A172 (cell line): ENCODE measurements around the gene SCN2B. TPM values are rescaled to one million over a fixed set of nuclear protein-coding genes. Genes with fewer than 3 reads are reported as not detected.

Experiments
- DNase-seq: peaks from one replicate; pipeline ENCODE4 v3.0.0-alpha.2; 2015; ENCODE audit warnings: low spot score
- total RNA-seq: library from RNA; depleted of rRNA; stranded (reverse); fragments of >200 nt; shearing (Covaris generic); gene quantifications from 2 replicates; pipeline ENCODE4 v1.2.3, GENCODE V29; 2014

The SCN2B gene
- total RNA-seq, 1 experiment from 2014 or later: not detected

DNA sequence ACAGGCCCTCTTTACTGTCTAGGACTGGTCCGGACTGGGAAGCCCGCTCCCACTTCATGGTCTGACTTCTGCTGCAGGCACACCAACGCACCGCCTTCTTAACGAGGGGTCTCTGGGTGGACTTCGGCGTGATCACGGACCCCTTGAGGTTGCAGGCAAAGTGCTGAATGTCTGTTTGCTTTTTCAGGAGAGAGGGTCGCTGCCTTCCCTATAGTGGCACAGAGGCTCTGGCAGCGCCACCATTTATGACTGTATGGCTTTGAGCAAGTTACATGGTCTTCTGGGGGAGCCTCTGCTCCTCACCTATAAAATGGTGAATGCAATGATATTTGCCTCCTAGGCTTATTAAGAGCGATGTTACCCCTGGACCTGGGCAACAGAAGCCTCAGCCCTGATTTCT is 22.5 kb downstream of the SCN2B start:
- no peak for DNase-seq

DNA sequence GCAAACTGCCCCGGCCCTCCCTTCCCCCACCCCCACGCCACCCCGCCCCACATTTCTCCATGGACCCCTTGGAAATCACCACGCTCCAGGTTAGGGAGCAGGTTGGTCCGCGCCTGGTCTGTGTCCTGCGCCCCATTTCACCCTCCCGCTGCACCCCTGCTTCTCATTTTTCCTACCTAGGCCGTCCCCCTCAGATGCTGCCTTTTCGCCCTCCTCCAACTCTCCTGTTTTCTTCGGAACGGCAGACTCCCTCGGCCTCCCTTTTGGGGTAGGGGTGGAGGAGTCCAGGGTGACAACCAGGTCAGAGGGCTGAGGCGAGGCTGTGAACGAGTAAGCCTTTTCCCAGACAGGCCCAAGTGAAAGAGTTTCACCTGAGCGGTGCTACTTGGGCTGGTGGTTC is 22.9 kb downstream of the SCN2B start:
- DNase-seq: no peak

DNA sequence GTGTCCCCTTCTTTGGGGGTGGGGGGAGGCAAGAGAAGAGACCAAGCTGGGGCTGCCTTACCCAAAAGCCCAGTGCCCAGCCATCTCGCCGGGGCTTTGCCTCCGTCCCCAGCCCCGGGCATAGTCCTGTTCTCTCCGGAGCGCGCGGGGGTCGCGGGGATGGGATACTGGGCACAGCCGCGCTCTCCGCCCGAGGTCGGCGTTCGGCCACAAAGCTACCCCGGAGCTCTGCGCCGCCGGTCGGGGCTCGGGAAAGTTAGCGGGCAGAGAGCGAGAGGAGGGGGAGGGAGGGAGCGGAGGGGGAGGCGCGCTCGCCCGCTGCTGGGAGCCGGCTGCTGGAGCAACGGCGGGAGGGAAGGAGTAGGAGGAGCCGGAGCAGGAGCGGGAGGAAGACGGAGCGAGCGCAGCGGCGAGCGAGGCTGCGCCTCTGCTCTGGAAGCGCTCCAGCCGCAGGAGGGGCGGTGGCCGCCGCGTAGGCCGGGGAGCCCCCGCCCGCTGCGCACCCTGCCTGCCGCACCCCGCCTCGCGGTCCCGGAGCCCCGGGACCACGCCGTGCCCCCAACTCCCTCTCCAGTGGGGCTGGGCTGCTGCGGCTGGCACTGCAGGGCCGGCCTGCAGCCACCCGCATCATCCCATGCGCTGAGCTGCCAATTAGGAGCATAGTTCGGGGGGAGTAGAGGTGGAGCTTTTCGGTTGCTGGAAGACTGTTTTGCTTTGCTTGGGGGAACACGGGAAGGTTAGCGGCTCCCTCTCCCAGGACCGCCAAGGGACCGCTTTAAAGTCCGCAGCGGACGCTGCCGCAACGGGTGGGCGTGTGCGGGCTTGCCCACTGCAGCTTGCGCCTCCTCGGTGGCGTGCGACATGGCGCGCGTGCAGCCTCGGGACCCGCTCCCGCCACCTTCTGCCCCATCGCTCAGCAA is 23.6 kb downstream of the SCN2B start, which contains the start of gene SCN4B:
Gene SCN4B (minus strand): TSS at position 272 of the 920 bp plus-strand sequence. CDS start 150 bp downstream, at position 122.
- DNase-seq: no peak

DNA sequence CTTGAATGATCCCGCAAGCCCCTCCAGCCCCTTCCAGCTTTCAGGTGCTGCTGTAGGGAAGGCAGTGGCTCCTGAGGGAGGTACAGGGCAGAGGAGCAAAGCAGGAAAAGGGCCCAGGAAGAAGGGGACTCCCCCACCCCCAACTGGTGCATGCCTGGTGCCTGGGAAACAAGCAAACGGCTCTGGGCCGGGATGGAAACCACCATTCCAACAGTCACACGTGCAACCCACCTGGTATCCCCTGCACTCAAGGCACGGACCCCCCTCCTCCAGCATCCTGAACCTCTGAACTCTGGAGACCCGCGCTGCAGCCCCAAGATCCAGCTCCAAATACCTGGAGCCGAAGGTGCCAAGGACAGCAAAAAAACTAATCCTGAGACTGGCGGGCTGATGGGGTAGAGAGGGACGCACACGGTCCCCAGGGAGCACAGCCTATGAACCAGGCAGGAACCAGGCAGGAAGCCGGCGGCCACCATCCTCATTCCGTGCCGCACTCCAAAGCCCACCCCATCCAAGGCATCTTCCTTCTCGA is 24.4 kb downstream of the SCN2B start:
- no peak for DNase-seq

DNA sequence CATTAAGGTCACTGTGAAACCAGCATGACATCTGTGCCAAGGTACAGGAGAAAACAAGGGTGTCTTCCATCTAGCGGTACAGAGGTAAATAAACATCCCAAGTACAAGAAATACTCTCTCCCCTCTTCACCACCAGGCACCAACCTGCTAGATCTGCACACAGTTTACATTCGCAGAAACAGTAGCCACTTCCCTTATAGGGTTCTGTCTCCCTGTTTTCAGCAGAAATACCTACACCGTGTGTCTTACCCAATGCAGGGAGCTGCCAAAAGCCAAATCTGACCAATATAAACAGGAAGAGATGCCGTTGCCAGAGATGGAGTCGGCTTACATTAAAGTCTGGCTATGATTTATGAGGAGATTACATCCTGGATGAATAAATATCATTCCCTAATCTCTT is 25.0 kb downstream of the SCN2B start:
- DNase-seq: no peak

DNA sequence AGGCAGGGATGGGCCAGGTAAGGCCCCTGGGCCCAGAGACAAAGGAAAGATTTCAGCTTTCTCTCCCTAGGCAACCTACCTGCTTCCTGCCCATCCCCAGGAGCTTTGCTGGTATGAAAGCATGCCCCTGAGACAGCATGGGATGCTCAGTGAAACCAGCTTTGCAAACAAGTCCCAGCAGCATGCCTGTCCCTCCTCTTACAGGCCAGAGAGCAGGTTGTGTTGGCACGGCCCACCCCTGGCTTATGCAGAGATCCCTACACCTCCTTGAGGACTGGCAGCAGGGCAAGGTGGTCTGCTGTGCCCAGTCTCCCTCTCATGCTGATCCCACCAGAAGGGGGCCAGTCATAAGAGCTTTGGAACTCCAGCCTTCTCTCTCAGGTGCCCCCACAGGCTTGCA is 26.9 kb downstream of the SCN2B start:
- no peak for DNase-seq

DNA sequence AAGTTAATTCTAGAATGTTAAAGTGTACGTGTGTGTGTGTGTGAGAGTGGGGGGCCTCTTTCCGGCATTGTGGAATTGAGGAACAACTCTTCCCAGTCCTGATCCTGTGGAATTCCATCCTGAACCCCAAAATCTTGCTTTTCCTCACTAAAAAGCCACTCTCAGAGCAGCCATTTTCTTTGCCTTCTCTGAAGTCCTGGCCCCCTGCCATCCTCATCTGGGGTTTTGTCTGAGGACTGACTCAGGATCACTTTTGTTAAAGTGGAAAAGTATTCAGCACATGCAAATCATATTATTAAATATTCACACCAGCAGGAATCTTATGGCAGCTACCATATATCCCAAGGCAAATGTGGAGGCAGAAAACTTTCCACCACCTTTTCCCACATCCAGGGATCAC is 27.6 kb downstream of the SCN2B start:
- no peak for DNase-seq

DNA sequence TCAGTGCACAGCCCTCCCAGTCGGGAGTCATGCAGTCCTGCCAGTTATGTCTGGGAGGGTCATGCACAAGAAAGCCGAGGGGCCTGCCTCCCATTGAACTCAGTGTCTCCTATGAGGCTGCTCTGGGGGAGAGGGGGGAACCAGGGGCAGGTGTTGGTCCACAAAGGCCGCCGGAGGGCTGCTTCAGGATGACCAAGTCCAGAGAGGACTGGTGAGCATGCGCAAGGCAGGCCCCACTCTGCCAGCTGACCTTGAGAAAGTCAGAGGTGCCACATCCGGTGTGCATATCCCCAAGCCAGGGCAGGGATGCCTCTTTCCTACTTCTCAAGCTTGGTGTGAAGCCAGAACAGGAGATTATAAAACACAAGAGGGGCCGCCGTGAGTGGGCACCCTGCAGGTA is 28.2 kb downstream of the SCN2B start:
- no peak for DNase-seq

DNA sequence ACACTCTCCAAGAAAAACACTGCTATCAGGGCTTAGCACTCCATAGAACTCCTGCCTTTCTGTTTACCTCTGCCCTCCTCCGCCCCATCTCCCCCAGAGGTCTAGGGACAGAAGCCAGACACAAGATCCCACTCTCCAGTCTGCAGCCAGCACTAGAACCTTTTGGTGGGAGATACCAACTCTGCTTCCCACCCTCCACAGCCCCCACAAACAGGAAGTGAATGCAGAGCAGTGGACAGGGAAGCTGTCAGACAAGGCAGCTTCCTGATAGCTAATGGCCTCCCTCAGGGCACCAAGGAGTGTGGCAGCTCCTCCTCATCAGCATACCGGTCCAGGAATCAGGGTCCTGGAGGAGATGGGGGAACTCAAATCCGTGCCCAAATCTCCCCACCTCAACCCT is 28.9 kb downstream of the SCN2B start:
- DNase-seq: no peak

DNA sequence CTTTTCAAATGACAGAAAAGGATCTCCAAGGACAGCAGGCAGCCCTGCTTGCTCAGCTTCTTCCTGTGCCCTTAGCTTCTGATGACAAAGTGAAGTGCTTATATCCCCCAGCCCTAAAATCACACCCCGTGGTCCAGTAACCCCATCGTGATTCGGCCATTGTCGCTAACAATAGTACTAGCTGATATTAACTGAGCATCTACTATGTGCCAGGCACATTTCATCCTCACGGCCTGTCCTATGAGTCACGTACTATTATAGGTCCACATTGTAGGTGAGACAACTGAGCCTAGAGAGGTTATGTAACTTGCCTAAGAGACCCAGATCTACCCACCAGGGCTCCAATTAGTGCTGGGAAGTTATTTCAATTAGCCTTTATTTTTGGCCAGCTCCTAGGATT is 29.9 kb downstream of the SCN2B start:
- no peak for DNase-seq

DNA sequence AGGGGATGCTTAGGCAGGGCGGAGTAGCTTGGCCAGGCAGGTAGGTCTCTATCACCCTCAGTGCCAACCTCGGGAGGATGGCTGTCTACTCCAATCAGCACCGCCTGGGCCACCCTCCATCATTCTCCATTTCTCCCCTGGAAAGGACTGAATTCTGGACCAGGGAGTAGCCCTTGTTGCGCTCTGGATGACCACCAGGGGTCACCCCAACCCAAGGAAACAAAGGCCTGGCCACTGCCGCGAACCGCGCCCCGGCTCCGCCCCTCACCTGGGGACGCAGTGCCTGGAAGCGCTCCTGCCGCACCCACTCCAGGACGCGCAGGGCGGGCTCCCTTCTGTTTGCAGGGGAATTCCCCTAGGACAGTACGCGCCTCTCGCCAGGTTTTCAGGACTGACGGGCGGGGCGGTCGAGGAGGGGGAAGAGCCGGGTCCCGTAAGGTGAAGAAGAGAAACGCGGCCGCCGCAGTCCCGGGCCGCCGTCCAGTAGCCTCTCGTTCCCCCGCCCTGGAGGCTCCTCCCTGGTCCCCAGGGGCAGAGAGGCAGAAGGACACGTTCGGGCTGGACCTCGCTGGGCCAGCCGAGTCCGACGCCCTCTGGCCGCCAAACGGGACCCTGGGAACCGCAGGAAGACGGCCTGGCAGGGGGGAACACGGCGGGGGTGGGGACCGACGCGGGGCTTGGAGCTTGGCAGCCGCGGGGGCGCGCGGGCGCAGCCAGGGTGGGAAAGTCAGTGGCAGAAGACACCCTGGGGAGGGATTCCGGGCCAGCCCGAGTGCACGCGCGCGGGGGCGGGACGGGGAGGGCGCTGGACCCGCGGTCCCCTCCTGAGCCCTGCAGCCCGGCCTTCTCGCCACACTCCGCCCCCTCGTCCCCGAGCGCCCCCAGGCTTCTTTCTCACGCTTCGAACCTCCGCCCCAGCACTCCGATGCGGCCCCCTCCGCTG is 30.9 kb downstream of the SCN2B start:
- DNase-seq: peak; percentile 57

DNA sequence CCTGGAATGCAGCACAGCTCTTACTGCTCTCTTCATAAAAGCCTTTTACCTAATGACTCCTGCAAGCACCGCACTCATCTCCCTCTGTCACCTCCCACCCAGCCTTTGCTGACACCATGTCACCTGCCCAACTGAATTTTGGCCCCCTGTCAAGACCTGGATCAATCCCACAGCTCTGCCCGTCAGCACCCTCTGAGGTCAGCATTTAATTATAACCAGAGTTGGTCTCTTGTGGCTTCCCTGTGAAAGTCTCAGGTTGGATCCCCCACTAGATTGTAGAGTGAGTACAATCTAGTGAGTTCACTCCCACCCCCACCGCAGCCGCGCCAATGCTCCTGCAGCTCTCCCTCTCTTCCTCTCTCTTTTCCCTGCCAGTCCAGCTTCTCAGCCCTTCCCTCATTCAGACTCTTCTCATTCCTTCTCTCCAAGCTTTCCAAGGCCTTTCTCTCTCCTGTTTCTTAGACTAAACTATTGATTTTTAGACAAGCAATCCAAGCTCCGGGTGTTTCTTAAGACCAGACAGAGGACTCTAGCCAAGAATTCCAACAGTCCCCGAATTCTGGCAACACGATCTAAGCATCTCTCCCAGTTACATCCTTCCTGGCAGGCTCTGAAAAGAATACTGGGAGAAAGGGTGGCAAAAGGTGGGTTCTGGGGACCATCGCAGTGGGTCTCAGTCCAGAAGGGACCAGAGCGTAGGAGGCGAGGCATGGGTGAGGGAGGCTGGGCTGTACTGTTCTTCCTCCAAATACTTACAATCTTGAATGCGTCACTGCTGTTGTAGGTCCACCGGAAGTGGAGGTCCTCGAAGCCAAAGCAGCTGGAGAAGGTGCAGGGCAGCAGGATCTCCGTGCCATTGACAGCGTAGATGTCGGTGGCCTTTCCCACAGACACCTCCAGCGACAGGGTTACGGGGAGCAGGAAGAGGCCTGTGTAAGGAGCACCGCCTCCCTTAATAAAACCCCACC is 31.9 kb downstream of the SCN2B start:
- no peak for DNase-seq

DNA sequence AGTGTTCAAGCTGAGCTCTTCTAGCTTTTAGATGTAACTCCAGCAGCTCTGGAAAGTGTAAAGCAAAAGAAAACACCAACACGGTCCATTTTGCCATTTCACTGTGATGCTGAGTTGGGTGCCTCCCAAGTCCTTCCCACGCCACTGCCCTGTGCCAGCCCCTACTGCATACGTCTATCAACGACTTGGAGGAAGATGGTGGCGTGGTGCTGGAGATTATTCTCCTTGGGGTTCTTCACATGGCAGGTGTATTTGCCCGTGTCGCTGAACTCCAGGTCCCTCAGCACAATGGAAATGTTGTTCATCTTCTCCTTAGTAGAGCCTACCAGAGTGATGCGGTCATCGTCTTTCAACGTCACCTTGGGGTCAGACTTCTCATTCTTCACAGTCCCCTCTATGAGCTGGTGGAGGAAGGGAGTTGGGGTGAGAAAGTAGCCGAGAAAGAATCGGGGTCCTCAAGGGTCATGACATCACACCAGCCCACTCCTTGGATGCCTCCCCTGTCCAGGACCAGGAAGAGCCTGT is 32.7 kb downstream of the SCN2B start:
- no peak for DNase-seq

DNA sequence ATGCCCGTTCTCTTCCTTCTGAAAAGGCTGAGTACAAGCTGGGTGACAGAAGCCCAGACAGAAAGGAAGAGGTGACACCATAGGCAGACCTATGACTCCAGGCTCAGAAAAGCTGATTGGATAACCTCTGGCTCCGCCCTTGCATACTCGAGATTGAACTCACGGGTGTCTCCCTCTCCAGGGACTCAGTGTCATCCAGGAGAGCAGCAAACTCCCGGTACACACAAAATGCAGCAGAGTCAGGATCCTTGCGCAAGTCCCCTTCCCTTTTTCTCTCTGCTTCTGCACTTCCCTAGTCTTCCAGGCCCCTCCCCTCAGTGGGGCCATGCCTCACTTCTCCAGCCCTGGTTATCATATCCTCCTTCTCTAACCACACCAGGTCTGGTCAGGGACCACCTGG is 33.6 kb downstream of the SCN2B start:
- DNase-seq: no peak

DNA sequence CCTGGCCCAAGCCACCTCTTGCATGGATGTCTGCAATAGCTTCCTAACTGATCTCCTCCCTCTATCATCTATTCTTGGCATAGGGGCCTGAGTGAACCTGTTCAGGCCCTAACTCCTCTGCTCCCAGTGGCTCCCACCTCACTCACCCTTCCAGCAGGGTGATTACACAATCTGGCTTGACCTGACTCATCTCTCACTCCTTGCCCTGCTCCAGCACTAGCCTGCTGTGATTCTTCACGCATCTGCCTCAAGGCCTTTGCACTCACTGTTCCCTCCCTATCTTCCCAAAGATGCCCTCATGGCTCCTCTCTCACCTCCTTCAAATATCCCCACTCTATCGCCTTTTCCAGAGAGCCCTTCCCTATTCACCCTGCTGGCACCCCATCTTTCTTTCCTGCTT is 34.4 kb downstream of the SCN2B start:
- no peak for DNase-seq

DNA sequence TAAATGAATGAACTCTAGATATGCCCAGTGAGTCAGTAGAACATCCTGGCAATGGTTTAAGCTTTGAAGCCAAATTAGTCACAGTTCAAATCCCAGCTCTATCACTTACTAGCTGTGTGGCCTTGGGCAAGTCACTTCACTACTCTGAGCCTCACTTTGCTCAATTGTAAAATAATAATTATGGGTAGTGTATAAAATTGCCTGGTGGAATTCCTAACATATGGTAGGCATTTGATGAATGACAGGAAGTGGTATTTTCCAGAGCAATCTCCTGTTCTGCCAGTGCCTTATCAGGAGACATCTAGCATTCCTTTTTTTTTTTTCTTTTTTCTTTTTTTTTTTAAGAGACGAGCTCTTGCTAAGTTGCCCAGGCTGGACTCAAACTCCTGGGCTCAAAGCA is 36.9 kb downstream of the SCN2B start:
- DNase-seq: peak; percentile 25

DNA sequence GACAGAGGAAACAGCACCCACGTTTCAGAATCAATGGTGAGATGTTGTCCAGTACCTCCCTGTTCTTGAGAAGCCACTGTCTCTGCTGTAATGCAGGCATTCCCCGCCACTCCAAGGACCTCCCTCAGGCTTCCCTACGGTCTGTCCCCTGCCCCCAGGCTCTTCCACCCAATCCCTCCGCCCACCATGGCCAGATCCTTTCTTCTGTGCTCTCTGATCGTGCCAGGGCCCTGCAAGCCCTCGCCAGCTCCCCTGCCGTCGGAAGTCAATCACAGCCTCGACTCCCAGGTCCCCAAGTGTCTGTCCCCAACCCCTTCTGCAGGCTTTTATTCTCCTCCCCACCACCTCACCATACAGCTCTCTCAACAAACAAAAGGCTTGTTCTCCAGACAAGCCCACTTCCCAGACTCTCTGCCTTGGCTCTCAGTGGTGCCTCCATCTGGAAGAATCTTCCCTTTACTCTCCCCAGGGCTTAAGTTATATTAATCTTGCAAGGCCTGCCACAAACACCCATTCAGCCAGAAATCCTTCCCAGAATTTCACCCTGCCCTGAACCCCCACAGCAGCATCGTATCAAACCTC is 37.5 kb downstream of the SCN2B start:
- DNase-seq: no peak

DNA sequence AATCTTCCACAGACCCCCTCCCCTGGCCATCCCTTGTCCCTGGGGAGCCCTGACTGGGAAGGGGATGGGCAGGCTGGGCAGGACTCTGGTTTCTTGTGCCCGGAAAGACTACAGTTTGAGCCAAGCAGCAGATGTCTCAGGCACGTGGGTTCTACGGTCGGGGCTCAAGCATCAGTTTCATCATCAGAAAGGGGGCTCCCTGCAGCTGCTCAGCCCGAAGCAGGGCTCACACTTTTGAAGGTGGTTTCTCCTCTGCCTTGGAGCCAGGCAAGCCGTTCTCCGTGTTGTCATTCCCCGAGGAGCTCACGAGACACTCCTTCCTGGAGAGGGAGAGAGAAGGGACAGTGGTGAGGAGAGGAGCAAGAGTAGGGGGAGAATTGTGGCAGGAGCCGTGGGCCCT is 39.6 kb downstream of the SCN2B start:
- DNase-seq: no peak

DNA sequence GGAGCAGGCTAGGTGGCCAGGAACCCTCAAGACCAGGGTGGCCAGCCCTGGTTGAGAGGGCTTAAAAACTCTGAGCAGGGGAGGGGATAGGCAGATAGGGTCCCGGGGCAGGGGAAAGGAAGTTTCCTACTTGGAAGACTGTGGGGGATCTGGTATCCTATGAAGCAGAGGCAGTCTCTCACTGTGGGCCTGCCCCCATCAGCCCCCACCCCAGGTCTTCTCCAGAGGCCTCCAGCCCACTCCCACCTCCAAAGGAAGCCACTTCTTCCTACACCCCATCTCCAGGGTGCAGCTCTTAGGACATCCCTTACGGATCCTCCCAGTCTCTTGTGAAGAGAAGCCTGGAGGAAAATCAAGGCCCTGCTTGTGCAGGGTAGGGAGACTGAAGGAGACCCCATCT is 40.1 kb downstream of the SCN2B start:
- no peak for DNase-seq

DNA sequence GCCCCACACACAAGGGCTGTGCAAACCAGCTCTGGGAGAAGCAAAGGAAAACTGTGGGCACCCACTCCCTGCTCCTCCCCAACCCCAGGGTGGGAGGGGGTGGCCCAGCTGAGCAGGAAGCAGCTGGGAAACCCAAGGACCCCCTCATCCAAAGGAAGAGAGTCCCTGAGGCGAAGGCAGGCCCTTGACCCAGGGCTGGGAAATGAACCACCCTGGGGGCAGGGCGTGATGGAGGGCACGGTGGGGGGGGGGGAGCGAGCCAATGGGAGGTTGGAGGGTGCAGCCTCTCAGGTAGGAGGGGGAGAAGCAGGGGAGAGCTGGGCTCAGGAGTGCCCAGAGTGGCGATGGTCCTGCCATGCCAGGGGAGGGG is 40.7 kb downstream of the SCN2B start:
- no peak for DNase-seq
